HepG2 (cell line): ENCODE results near the gene BFAR. TPM values are rescaled to one million over a fixed set of nuclear protein-coding genes. Genes with fewer than 3 reads are reported as not detected.
A peak's percentile ranks its signal among the peaks of the same experiment; 100 is the strongest.

Experiments
- ARID5B ChIP-seq: IDR thresholded peaks from 2 replicates; pipeline ENCODE4 v1.4.0; 2020; ENCODE audit warnings: mild to moderate bottlenecking, missing genetic modification reagents
- ARNTL ChIP-seq: sonication (generic); formaldehyde crosslinking; IDR thresholded peaks from 2 replicates; pipeline ENCODE4 v1.4.0; 2020; ENCODE audit warnings: mild to moderate bottlenecking, missing genetic modification reagents
- FOXA3 ChIP-seq: IDR thresholded peaks from 2 replicates; pipeline ENCODE4 v1.6.1; 2016; ENCODE audit warnings: missing genetic modification reagents, missing compliant biosample characterization
- FOXP4 ChIP-seq: sonication (generic); formaldehyde crosslinking; IDR thresholded peaks from 2 replicates; pipeline ENCODE4 v1.4.0; 2020; ENCODE audit warnings: missing genetic modification reagents
- HOXA3 ChIP-seq: sonication (generic); formaldehyde crosslinking; IDR thresholded peaks from 2 replicates; pipeline ENCODE4 v1.5.0; 2020; ENCODE audit warnings: missing genetic modification reagents
- RARA ChIP-seq: IDR thresholded peaks from 2 replicates; pipeline ENCODE4 v1.6.1; 2016; ENCODE audit warnings: missing genetic modification reagents, missing compliant biosample characterization
- SAP130 ChIP-seq: IDR thresholded peaks from 2 replicates; pipeline ENCODE4 v1.6.1; 2016; ENCODE audit warnings: low read depth
- TFDP2 ChIP-seq: sonication (generic); formaldehyde crosslinking; IDR thresholded peaks from 2 replicates; pipeline ENCODE4 v1.4.0; 2020; ENCODE audit warnings: missing genetic modification reagents
- ZMYM4 ChIP-seq: sonication (generic); formaldehyde crosslinking; IDR thresholded peaks from 2 replicates; pipeline ENCODE4 v1.8.1; 2023; ENCODE audit warnings: mild to moderate bottlenecking, missing genetic modification reagents
- ZNF143 ChIP-seq: sonication (generic); formaldehyde crosslinking; IDR thresholded peaks from 2 replicates; pipeline ENCODE4 v1.4.0; 2020; ENCODE audit warnings: missing genetic modification reagents
- ZNF574 ChIP-seq: sonication (generic); formaldehyde crosslinking; IDR thresholded peaks from 2 replicates; pipeline ENCODE4 v1.4.0; 2020; ENCODE audit warnings: missing genetic modification reagents
- polyA plus RNA-seq, 8 experiments: library from polyadenylated mRNA; depleted of rRNA in 3 of 8; stranded (reverse) in 7 of 8; unstranded in 1 of 8; fragments of >200 nt; fragmentation: Illumina TruSeq in 4 of 8; extraction: Trizol in 4 of 8; gene quantifications; 2 replicates each; pipeline versions ENCODE4 v1.2.1 to v1.2.3, GENCODE V29; 2011 to 2016; ENCODE audit warnings: low read depth in 4 of 8, missing spikeins in 1 of 8, mixed read lengths in 1 of 8; ENCODE audit not compliant: insufficient read depth in 1 of 8
- total RNA-seq, 5 experiments: library from RNA; depleted of rRNA; stranded (reverse); fragments of >200 nt; fragmentation: Illumina TruSeq; extraction: Trizol; gene quantifications; 2 replicates each; pipeline ENCODE4 v1.2.3, GENCODE V29; 2016; ENCODE audit warnings: low read depth in 1 of 5

Gene BFAR
- total and polyA plus RNA-seq, 2 of the 13 experiments (the other 11 are each of a cell fraction or from before 2014, with no cell fraction given) = 96.9 to 120 TPM

GRCh38 chr16:14636179-14636950 is 3.6 kb downstream of the BFAR start (continued):
- TF ChIP-seq ZNF574 = peak; percentile 33; the same call in 1 of the 2 replicates
- TF ChIP-seq FOXA3 = peak; percentile 22; the same call in 1 of the 2 replicates
- TF ChIP-seq ZMYM4 (CRISPR knock-in tag) = 0 out of 2 replicates have a peak, but pooled peaks have one; percentile 11
- 0 out of 2 replicates have a peak, but pooled peaks have one; percentile 31 for TF ChIP-seq HOXA3 (CRISPR knock-in tag)
- TF ChIP-seq RARA = 0 out of 2 replicates have a peak, but pooled peaks have one; percentile 26
- 0 out of 2 replicates have a peak, but pooled peaks have one; percentile 25 for TF ChIP-seq ZNF143
- TF ChIP-seq ARID5B (CRISPR knock-in tag) = peak; percentile 66; the same call in 1 of the 2 replicates
- peak; percentile 65 for TF ChIP-seq SAP130 (CRISPR knock-in tag)
- TF ChIP-seq TFDP2 (CRISPR knock-in tag) = 0 out of 2 replicates have a peak, but pooled peaks have one; percentile 28
- TF ChIP-seq ARNTL (CRISPR knock-in tag) = peak; percentile 69; the same call in 1 of the 2 replicates
- TF ChIP-seq FOXP4 (CRISPR knock-in tag) = 0 out of 2 replicates have a peak, but pooled peaks have one; percentile 22
- TF ChIP-seq, all 625 proteins: peak for 21; not testable (repeated sequence) for 604
